Left ventricle myocardium inferior (tissue), 1 donor: ENCODE results near the gene PTPN11. TPM values are rescaled to one million over a fixed set of nuclear protein-coding genes. Genes with fewer than 3 reads are reported as not detected.
"Not testable (repeated sequence)": the region's sequence is repeated elsewhere in the genome, so short reads cannot be mapped to it uniquely, and the experiment has no call there.

Experiments
- DNase-seq: peaks from one replicate; pipeline ENCODE4 v3.0.0-alpha.2; 2020
- H3K27ac ChIP-seq: fragments of 200-600 bp; replicated peaks from 2 replicates; pipeline ENCODE4 v1.8.0; 2021
- H3K27me3 ChIP-seq: fragments of 200-600 bp; 2 replicates; pipeline ENCODE4 v1.8.0; 2021; ENCODE audit warnings: low read depth
- H3K36me3 ChIP-seq: fragments of 200-600 bp; 2 replicates; pipeline ENCODE4 v1.8.0; 2021
- H3K4me1 ChIP-seq: fragments of 200-600 bp; 2 replicates; pipeline ENCODE4 v1.8.0; 2021
- H3K4me3 ChIP-seq: fragments of 200-600 bp; 2 replicates; pipeline ENCODE4 v1.8.0; 2021; ENCODE audit warnings: mild to moderate bottlenecking, moderate library complexity
- H3K9me3 ChIP-seq: fragments of 200-600 bp; replicated peaks from 2 replicates; pipeline ENCODE4 v1.8.0; 2021
- CTCF ChIP-seq: fragments of 200-600 bp; IDR thresholded peaks from 2 replicates; pipeline ENCODE4 v1.8.0; 2021; ENCODE audit warnings: antibody characterized with exemption, mild to moderate bottlenecking, borderline replicate concordance
- intact Hi-C: fragments of 100-400 bp; cut with micrococcal nuclease; formaldehyde crosslinking; loops from one replicate; pipeline ENCODE4 v1.11.0; 2022
- total RNA-seq: library from RNA; stranded (reverse); fragmentation: NEBNext Ultra II Directional; extraction: Animal tissue kit (Norgen Biotek cat#: 25700); gene quantifications from one replicate; pipeline ENCODE4 v1.2.1, GENCODE V29; 2021
- donor health status: DM: no; HTN: yes; CAD: no; lungs with severe emphysema.

PTPN11 gene
- total RNA-seq, 1 donor from 2014 or later, result 139 TPM

DNA sequence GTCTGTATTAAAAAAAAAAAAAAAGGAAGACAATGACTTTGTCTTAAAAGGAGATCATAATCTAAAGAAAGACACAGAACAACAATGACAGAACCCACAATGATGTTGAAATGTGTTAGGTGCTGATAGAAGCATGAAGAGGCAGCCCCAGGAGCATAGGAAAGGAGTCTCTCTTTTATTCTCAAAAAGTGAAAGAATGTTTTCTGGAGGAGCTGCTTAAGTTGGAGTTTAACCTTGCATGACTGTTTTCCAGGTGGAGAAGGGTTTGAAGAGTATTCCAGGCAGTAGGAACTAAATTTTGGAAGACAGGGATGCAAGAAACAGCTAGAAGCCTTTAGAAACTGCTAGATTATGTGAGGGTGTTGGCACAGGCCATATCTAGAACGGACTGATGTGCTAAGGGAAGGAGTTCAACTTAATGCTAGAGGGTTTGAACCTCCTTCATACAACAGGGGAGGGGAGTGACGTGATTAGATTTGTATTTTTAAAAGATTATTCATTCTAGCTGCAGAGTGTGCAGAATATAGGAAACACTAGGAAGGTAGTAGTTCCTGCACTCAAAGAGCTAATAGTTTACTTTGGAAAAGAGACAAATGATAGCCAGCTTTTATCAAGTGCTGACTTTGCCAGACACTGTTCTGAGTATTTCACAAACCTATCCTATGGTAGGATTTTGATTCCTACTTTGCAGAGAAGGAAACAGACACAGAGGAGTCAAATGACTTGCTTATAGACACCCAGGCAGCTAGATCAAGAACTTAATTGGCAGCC lies 4.7 kb upstream of the PTPN11 start:
- peaks cover 19% of the 10 kb centered on the region for H3K4me1 ChIP-seq
- no peak for DNase-seq
- no peaks in the 10 kb centered on the region for H3K27me3 ChIP-seq
- TF ChIP-seq CTCF, result no peak
- no peak overlapping the region for H3K27ac ChIP-seq
- intact Hi-C loops, result no loop called here
- H3K36me3 ChIP-seq, result no peaks in the 10 kb centered on the region
- H3K9me3 ChIP-seq, result no peaks in the 10 kb centered on the region
- H3K4me3 ChIP-seq, result no peak overlapping the region

DNA sequence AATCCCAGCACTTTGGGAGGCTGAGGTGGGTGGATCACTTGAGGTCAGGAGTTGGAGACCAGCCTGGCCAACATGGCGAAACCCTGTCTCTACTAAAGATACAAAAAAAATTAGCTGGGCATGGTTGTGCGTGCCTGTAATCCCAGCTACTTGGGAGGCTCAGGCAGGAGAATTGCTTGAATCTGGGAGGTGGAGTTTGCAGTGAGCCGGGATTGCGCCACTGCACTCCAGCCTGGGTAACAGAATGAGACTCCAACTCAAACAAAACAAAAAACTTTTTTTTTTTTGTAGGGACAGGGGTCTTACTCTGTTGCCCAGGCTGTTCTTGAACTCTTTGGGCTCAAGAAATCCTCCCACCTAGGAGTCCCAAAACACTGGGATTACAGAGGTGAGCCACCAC lies 3.3 kb upstream of the PTPN11 start:
- H3K27me3 ChIP-seq, intact Hi-C loops: not testable (repeated sequence)

DNA sequence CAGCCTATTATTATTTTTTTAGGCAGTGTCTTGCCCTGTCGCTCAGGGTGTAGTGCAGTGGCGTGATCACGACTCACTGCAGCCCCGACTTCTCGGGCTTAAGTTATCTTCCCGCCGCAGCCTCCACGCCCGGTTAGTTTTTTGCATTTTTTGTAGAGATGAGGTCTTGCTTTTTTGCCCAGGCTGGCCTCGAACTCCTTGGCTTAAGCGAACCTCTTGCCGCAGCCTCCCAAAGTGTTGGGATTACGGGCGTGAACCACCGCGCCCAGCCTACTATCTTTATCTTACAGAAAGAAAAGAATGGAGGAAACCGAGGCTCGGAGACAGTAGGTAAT lies 507 bp upstream of the PTPN11 start:
- DNase-seq, result no peak
- Histone ChIP-seq H3K4me1 (peaks cover 55% of the 10 kb centered on the region), H3K27me3 (no peaks in the 10 kb centered on the region)

More for the DNA sequence above, 3.3 kb upstream of the PTPN11 start:
- not testable (repeated sequence) for H3K27ac ChIP-seq, DNase-seq, H3K36me3 ChIP-seq, H3K4me3 ChIP-seq, H3K9me3 ChIP-seq
- peaks cover 31% of the 10 kb centered on the region for H3K4me1 ChIP-seq

DNA sequence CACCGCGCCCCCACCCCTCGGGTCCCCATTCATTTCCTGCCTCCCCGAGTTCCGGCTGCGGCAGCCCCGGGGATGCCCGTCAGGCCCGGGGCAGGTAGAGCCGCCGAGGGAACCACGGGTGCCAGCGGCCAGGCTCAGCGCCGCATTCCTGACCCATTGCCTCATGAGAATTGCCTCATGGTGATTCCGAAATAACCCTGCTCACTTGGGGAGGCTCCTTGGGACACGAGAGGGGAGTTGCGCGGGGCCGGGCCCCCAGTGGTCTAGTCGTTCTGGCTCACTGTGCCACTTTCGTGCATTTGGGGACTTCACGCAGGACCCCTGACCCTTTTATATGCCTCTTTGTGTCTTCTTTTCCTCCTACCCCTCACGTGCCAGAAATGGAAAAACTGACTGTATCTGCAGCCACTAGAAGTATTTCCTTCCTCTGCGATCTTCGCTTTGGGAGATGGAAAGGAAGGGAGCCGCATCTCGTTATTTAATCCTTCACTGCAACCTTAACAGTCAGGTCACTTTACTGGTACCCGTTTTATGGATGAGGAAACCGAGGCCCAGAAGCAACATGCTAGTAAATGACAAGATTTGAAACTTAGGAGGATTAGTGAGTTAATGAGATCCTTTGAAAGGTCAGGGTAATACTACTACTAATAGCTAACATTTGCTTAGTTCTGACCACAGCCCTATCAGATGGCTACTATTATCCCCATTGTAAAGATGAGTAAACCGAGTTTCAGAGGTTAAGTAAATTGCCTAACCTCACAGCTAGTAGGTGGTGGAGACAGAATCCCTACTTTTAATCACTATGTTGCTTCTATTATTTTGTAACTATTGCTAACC lies 768 bp downstream of the PTPN11 start:
- no peaks in the 10 kb centered on the region for H3K9me3 ChIP-seq
- TF ChIP-seq CTCF, result no peak
- intact Hi-C loops, result no loop called here
- DNase-seq, result peak; percentile 63
- peak overlapping the region; percentile 90 for H3K4me3 ChIP-seq
- no peaks in the 10 kb centered on the region for H3K27me3 ChIP-seq
- peaks cover 68% of the 10 kb centered on the region for H3K4me1 ChIP-seq
- no peaks in the 10 kb centered on the region for H3K36me3 ChIP-seq
- H3K27ac ChIP-seq, result peak overlapping the region; percentile 97

More for the DNA sequence above, 507 bp upstream of the PTPN11 start:
- intact Hi-C loops, result no loop called here
- H3K9me3 ChIP-seq, result no peaks in the 10 kb centered on the region
- no peak for TF ChIP-seq CTCF
- H3K27ac ChIP-seq, result peak overlapping the region; percentile 97
- no peaks in the 10 kb centered on the region for H3K36me3 ChIP-seq
- peak overlapping the region; percentile 90 for H3K4me3 ChIP-seq

DNA sequence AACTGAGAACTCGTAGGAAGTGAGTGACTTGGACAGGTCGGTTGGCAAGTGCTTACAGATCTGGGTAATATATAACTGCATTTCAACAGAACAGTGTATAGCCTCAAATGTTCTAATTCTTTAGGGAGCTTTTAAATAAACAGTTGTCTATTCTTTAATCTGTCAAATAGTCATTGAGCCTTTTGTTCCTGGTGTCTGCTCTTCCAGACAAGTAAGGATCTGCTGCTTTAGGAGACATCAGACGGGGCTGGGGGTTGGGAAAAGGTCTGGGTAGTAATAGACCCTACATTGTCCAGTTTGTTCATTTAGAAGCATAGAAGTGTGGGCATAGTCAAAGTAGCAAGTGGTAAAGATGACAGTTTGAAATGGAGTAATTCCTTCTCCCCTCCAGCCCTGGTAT lies 2.0 kb downstream of the PTPN11 start:
- Histone ChIP-seq H3K27me3 (no peaks in the 10 kb centered on the region), H3K4me3 (no peak overlapping the region), H3K4me1 (peaks cover 73% of the 10 kb centered on the region), H3K9me3 (no peaks in the 10 kb centered on the region), H3K27ac (peak overlapping the region; percentile 72), H3K36me3 (no peaks in the 10 kb centered on the region)
- intact Hi-C loops, result no loop called here
- TF ChIP-seq CTCF, result no peak
- no peak for DNase-seq

DNA sequence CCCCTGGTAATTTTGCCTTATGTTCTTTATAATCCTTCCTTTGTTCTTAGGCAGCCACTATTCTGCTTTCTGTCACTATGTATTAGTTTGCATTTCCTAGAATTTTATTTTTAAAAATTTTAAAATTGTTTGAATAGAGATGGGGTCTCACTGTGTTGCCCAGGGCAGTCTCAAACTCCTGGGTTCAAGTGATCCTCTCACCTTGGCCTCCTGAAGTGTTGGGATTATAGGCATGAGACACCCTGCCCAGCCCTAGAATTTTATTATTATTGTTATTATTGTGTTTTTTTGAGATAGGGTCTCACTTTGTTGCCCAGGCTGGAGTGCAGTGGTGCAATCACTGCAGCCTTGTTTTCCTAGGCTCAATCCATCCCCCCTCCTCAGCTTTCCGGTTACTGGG lies 2.6 kb downstream of the PTPN11 start:
- TF ChIP-seq CTCF, result no peak
- Histone ChIP-seq H3K4me1 (peaks cover 77% of the 10 kb centered on the region), H3K9me3 (no peaks in the 10 kb centered on the region), H3K27ac (peak overlapping the region; percentile 72), H3K4me3 (no peak overlapping the region), H3K27me3 (no peaks in the 10 kb centered on the region), H3K36me3 (no peaks in the 10 kb centered on the region)
- intact Hi-C loops, result no loop called here
- no peak for DNase-seq
